Hematopoietic multipotent progenitor cell treated with erythropoietin and hydrocortisone succinate and interleukin-3 and kit ligand, for 17 days (in vitro differentiated cells): ENCODE results near the gene RNF144B.
"Not testable (repeated sequence)": the region's sequence is repeated elsewhere in the genome, so short reads cannot be mapped to it uniquely, and the experiment has no call there.

ENCODE experiments used
- DNase-seq: peaks from one replicate; pipeline ENCODE4 v3.0.0-alpha.2; 2015; ENCODE audit warnings: low spot score

RNF144B gene

GRCh38 chr6:18371656-18372055 lies 15.5 kb upstream of the RNF144B start:
- no peak for DNase-seq

GRCh38 chr6:18380158-18380836 lies 6.9 kb upstream of the RNF144B start:
- no peak for DNase-seq

GRCh38 chr6:18380851-18381250 lies 6.3 kb upstream of the RNF144B start:
- no peak for DNase-seq

- DNase-seq, result no peak
These were observed 3.7 kb upstream of the RNF144B start for GRCh38 chr6:18383441-18383840.

GRCh38 chr6:18384621-18385020 lies 2.5 kb upstream of the RNF144B start:
- no peak for DNase-seq

- no peak for DNase-seq
These were observed 713 bp upstream of the RNF144B start for GRCh38 chr6:18386298-18386976.

- DNase-seq, result peak; percentile 18
These were observed 1.1 kb downstream of the RNF144B start for GRCh38 chr6:18388271-18388670.

GRCh38 chr6:18388942-18389341 lies 1.8 kb downstream of the RNF144B start:
- DNase-seq, result no peak

GRCh38 chr6:18389479-18389878 lies 2.3 kb downstream of the RNF144B start:
- no peak for DNase-seq

GRCh38 chr6:18390476-18390875 lies 3.3 kb downstream of the RNF144B start:
- no peak for DNase-seq

GRCh38 chr6:18391023-18391422 lies 3.9 kb downstream of the RNF144B start:
- no peak for DNase-seq

- DNase-seq, result no peak
These were observed 5.3 kb downstream of the RNF144B start for GRCh38 chr6:18392346-18392877.

GRCh38 chr6:18393698-18394097 lies 6.5 kb downstream of the RNF144B start:
- no peak for DNase-seq

GRCh38 chr6:18395177-18395855 lies 8.2 kb downstream of the RNF144B start:
- no peak for DNase-seq

- no peak for DNase-seq
These were observed 8.7 kb downstream of the RNF144B start for GRCh38 chr6:18395856-18396197.

- no peak for DNase-seq
These were observed 10.6 kb downstream of the RNF144B start for GRCh38 chr6:18397701-18398100.

GRCh38 chr6:18398225-18398624 lies 11.1 kb downstream of the RNF144B start:
- not testable (repeated sequence) for DNase-seq

- no peak for DNase-seq
These were observed 13.8 kb downstream of the RNF144B start for GRCh38 chr6:18400831-18401446.

- DNase-seq, result not testable (repeated sequence)
These were observed 17.8 kb downstream of the RNF144B start for GRCh38 chr6:18404965-18405364.

GRCh38 chr6:18405477-18406293 lies 18.5 kb downstream of the RNF144B start:
- DNase-seq, result no peak

GRCh38 chr6:18406955-18407749 lies 20.0 kb downstream of the RNF144B start:
- no peak for DNase-seq
